H1 (cell line): ENCODE measurements around the gene RNF128. TPM values are rescaled to one million over a fixed set of nuclear protein-coding genes. Genes with fewer than 3 reads are reported as not detected.

Experiments
- CTCF ChIA-PET: fragments of 300-600 bp; sonication (Branson Sonifier 250); formaldehyde crosslinking; loops from one replicate; lab custom pipeline; 2021; ENCODE audit not compliant: partially characterized antibody; lab: Charles Lee
- POLR2A ChIA-PET: fragments of 300-600 bp; sonication (Branson Sonifier 250); formaldehyde crosslinking; loops from one replicate; lab custom pipeline; 2021; ENCODE audit warnings: inconsistent platforms; ENCODE audit not compliant: partially characterized antibody; lab: Charles Lee
- DNase-seq, 2 experiments: peaks; one replicate each; pipeline versions ENCODE4 v3.0.0 to v3.0.0-alpha.2; 2010 to 2022; ENCODE audit warnings: low spot score in 2 of 2, low read depth in 1 of 2, mixed read lengths in 1 of 2
- FAIRE-seq: peaks from 2 replicates; lab custom pipeline; 2011; peaks lifted over from hg19 to GRCh38; lab: Jason Lieb, UNC
- H2AFZ ChIP-seq: 2 replicates; pipeline ENCODE4 v1.8.1; 2012; ENCODE audit warnings: low read length, inconsistent platforms
- H2AK5ac ChIP-seq: 2 replicates; pipeline ENCODE4 v1.6.1; 2013; ENCODE audit warnings: low read depth, low read length
- H2BK120ac ChIP-seq: replicated peaks from 2 replicates; pipeline ENCODE3; 2013; ENCODE audit warnings: low read depth, low read length, inconsistent platforms
- H2BK12ac ChIP-seq: 2 replicates; pipeline ENCODE4 v1.6.1; 2013; ENCODE audit warnings: low read depth, low read length
- H2BK15ac ChIP-seq: 2 replicates; pipeline ENCODE4 v1.6.1; 2013; ENCODE audit warnings: low read length
- H2BK20ac ChIP-seq: 2 replicates; pipeline ENCODE4 v1.6.1; 2013; ENCODE audit warnings: low read length
- H2BK5ac ChIP-seq: 2 replicates; pipeline ENCODE4 v1.6.1; 2013; ENCODE audit warnings: low read depth, low read length
- H3K14ac ChIP-seq: 2 replicates; pipeline ENCODE4 v1.6.1; 2013; ENCODE audit warnings: inconsistent platforms; ENCODE audit not compliant: insufficient read length
- H3K18ac ChIP-seq: 2 replicates; pipeline ENCODE4 v1.6.1; 2013; ENCODE audit warnings: low read length; ENCODE audit errors: extremely low read depth
- H3K23ac ChIP-seq: 2 replicates; pipeline ENCODE4 v1.6.1; 2013; ENCODE audit warnings: inconsistent platforms; ENCODE audit not compliant: insufficient read length
- H3K23me2 ChIP-seq: 2 replicates; pipeline ENCODE4 v1.6.1; 2013; ENCODE audit warnings: low read depth, low read length
- H3K27ac ChIP-seq: 2 replicates; pipeline ENCODE4 v1.6.1; 2011; ENCODE audit warnings: low read depth, low read length, inconsistent platforms
- H3K27me3 ChIP-seq, 4 experiments: replicated peaks in 1 of 4; 1 replicate in 1 of 4; 2 replicates in 3 of 4; pipeline versions ENCODE4 v1.6.1 to v1.8.1; 2011 to 2013; ENCODE audit warnings: low read length in 3 of 4, mild to moderate bottlenecking in 3 of 4, inconsistent platforms in 2 of 4, mixed read lengths in 2 of 4, moderate library complexity in 1 of 4; ENCODE audit not compliant: control insufficient read depth in 3 of 4, insufficient read depth in 3 of 4; ENCODE audit errors: extremely low read depth in 1 of 4
- H3K36me3 ChIP-seq, 4 experiments: 2 replicates each; pipeline versions ENCODE4 v1.6.1 to v1.8.1; 2011 to 2013; ENCODE audit warnings: mild to moderate bottlenecking in 4 of 4, low read length in 3 of 4, moderate library complexity in 2 of 4, control low read depth in 1 of 4, inconsistent platforms in 1 of 4; ENCODE audit not compliant: insufficient read depth in 4 of 4, control insufficient read depth in 2 of 4
- H3K4ac ChIP-seq: replicated peaks from 2 replicates; pipeline ENCODE3; 2013; ENCODE audit warnings: low read length, low read depth, mixed read lengths, inconsistent platforms; ENCODE audit not compliant: insufficient read length
- H3K4me1 ChIP-seq, 4 experiments: replicated peaks in 1 of 4; 1 replicate in 1 of 4; 2 replicates in 3 of 4; pipeline versions ENCODE4 v1.6.1 to v1.8.1; 2011 to 2013; ENCODE audit warnings: low read length in 3 of 4, inconsistent platforms in 2 of 4, mixed read lengths in 1 of 4; ENCODE audit not compliant: insufficient read depth in 4 of 4, control insufficient read depth in 3 of 4
- H3K4me2 ChIP-seq, 2 experiments: 2 replicates each; pipeline versions ENCODE4 v1.6.1 to v1.8.1; 2011 to 2013; ENCODE audit warnings: low read depth in 2 of 2, low read length in 2 of 2, control low read depth in 1 of 2, inconsistent platforms in 1 of 2, mild to moderate bottlenecking in 1 of 2; ENCODE audit not compliant: insufficient read depth in 1 of 2
- H3K4me3 ChIP-seq, 4 experiments: fragments of 200-600, 300-600 bp in 1 of 4; sonication (generic), shearing (Covaris generic), sonication (Bioruptor Twin) in 1 of 4; 2 replicates each; pipeline versions ENCODE4 v1.5.1 to v1.8.1; 2011 to 2016; ENCODE audit warnings: low read length in 4 of 4, low read depth in 3 of 4, control low read depth in 2 of 4, inconsistent platforms in 2 of 4, mild to moderate bottlenecking in 2 of 4, mixed read lengths in 1 of 4, moderate library complexity in 1 of 4; ENCODE audit not compliant: insufficient read depth in 2 of 4; ENCODE audit errors: extremely low read depth in 1 of 4
- H3K56ac ChIP-seq: replicated peaks from 2 replicates; pipeline ENCODE3; 2013; ENCODE audit warnings: low read depth, mild to moderate bottlenecking, mixed read lengths, low read length, inconsistent platforms; ENCODE audit not compliant: insufficient read length
- H3K79me1 ChIP-seq: 2 replicates; pipeline ENCODE4 v1.6.1; 2013; ENCODE audit warnings: low read depth, low read length, control low read depth
- H3K79me2 ChIP-seq, 2 experiments: 2 replicates each; pipeline versions ENCODE4 v1.6.1 to v1.8.1; 2012 to 2013; ENCODE audit warnings: low read length in 2 of 2, mild to moderate bottlenecking in 2 of 2, inconsistent platforms in 1 of 2; ENCODE audit not compliant: insufficient read depth in 2 of 2, control insufficient read depth in 1 of 2
- H3K9ac ChIP-seq, 4 experiments: replicated peaks in 1 of 4; 1 replicate in 1 of 4; 2 replicates in 3 of 4; pipeline versions ENCODE4 v1.6.1 to v1.8.1; 2011 to 2013; ENCODE audit warnings: low read depth in 3 of 4, low read length in 3 of 4, control low read depth in 2 of 4, mild to moderate bottlenecking in 2 of 4, moderate library complexity in 2 of 4, inconsistent platforms in 1 of 4; ENCODE audit errors: extremely low read depth in 1 of 4
- H3K9me3 ChIP-seq, 2 experiments: 2 replicates each; pipeline versions ENCODE4 v1.6.1 to v1.8.1; 2012 to 2013; ENCODE audit warnings: mild to moderate bottlenecking in 2 of 2, moderate library complexity in 2 of 2, control low read depth in 1 of 2, inconsistent platforms in 1 of 2, low read depth in 1 of 2, low read length in 1 of 2, mixed read lengths in 1 of 2; ENCODE audit not compliant: insufficient read depth in 2 of 2
- H4K20me1 ChIP-seq, 2 experiments: replicated peaks in 1 of 2; 2 replicates each; pipeline versions ENCODE3 to v1.8.1; 2011 to 2013; ENCODE audit warnings: inconsistent platforms in 2 of 2, low read length in 2 of 2, mild to moderate bottlenecking in 1 of 2; ENCODE audit not compliant: insufficient read depth in 2 of 2, control insufficient read depth in 1 of 2
- H4K5ac ChIP-seq: 2 replicates; pipeline ENCODE4 v1.6.1; 2013; ENCODE audit warnings: low read length, low read depth, mixed read lengths, inconsistent platforms; ENCODE audit not compliant: insufficient read length
- H4K8ac ChIP-seq: 2 replicates; pipeline ENCODE4 v1.8.0; 2013; ENCODE audit warnings: mild to moderate bottlenecking, moderate library complexity, low read length, inconsistent platforms; ENCODE audit not compliant: insufficient read depth; ENCODE audit errors: extremely low read depth
- H4K91ac ChIP-seq: replicated peaks from 2 replicates; pipeline ENCODE3; 2013; ENCODE audit warnings: low read length, mixed read lengths, inconsistent platforms; ENCODE audit not compliant: insufficient read length
- BRCA1 ChIP-seq: IDR thresholded peaks from 2 replicates; pipeline ENCODE4 v1.6.1; 2012; ENCODE audit warnings: low read depth, low read length, improper control_type of control experiment
- CHD1 ChIP-seq: IDR thresholded peaks from 2 replicates; pipeline ENCODE4 v1.6.1; 2012; ENCODE audit warnings: low read depth, low read length, improper control_type of control experiment
- E2F6 ChIP-seq: IDR thresholded peaks from 2 replicates; pipeline ENCODE4 v1.6.1; 2012; ENCODE audit warnings: inconsistent platforms
- GTF2F1 ChIP-seq: IDR thresholded peaks from 2 replicates; pipeline ENCODE4 v1.6.1; 2012; ENCODE audit warnings: low read depth, low read length, improper control_type of control experiment, borderline replicate concordance
- TCF12 ChIP-seq: IDR thresholded peaks from 2 replicates; pipeline ENCODE4 v1.6.1; 2011; ENCODE audit warnings: low read depth, mild to moderate bottlenecking, low read length
- WGBS, 2 experiments: shearing (Covaris generic) in 1 of 2; methylation state at CpG; one replicate each; pipeline versions ENCODE4 v1.1.6 to v1.1.7; 2013 to 2015; ENCODE audit warnings: low lambda C conversion rate in 2 of 2, mixed read lengths in 2 of 2, inconsistent platforms in 1 of 2, low coverage in 1 of 2, missing lambda C conversion rate in 1 of 2; ENCODE audit not compliant: insufficient replicate concordance in 2 of 2, insufficient coverage in 1 of 2, insufficient read length in 1 of 2; ENCODE audit errors: extremely low coverage in 1 of 2, missing lambda C conversion rate in 1 of 2; 5-methylcytosine and 5-hydroxymethylcytosine counted together
- polyA plus RNA-seq, 7 experiments: library from polyadenylated mRNA; depleted of rRNA in 3 of 7; stranded (reverse) in 5 of 7; unstranded in 2 of 7; fragments of >200 nt in 5 of 7; fragments of 200-250 nt in 2 of 7; gene quantifications; 1 replicate in 5 of 7; 2 replicates in 1 of 7; 4 replicates in 1 of 7; pipeline versions ENCODE4 v1.2.1 to v1.2.3, GENCODE V29; 2011 to 2013; ENCODE audit warnings: missing spikeins in 2 of 7, mixed read lengths in 2 of 7
- total RNA-seq: library from RNA; stranded (reverse); fragmentation: NEBNext Ultra II Directional; extraction: Animal tissue kit (Norgen Biotek cat#: 25700); gene quantifications from 2 replicates; pipeline ENCODE4 v1.2.1, GENCODE V29; 2021

Gene RNF128
- total and polyA plus RNA-seq, 2 of the 8 experiments (the other 6 are each of a cell fraction or from before 2014, with no cell fraction given): 0.74 to 2.0 TPM

- H3K4me1 ChIP-seq: no peaks in the 10 kb centered on the region
- no peak overlapping the region for H4K5ac ChIP-seq
- H2BK15ac ChIP-seq: no peak overlapping the region
- H3K23me2 ChIP-seq: no peaks in the 10 kb centered on the region
- no peak overlapping the region for H2AFZ ChIP-seq
- no peaks in the 10 kb centered on the region for H3K79me1 ChIP-seq
- no peak overlapping the region for H3K18ac ChIP-seq
- H3K27me3 ChIP-seq: no peaks in the 10 kb centered on the region
- H4K8ac ChIP-seq: no peak overlapping the region
- WGBS, 2 experiments: 82% methylated on average over 2 of the region's 3 CpGs; no CpG with 5 or more reads in 1 of the 2 experiments
- CTCF ChIA-PET: no interaction called here
- no peak overlapping the region for H4K91ac ChIP-seq
- no peak overlapping the region for H3K4ac ChIP-seq
- H2AK5ac ChIP-seq: no peak overlapping the region
- TF ChIP-seq E2F6: no peak
- TF ChIP-seq GTF2F1: no peak
- no peak for TF ChIP-seq CHD1
- no peak for TF ChIP-seq BRCA1
- no peak for TF ChIP-seq TCF12
- no peak overlapping the region for H3K56ac ChIP-seq
- POLR2A ChIA-PET: no interaction called here
- FAIRE-seq (no peak), DNase-seq (no peak)
- no peak overlapping the region for H2BK12ac ChIP-seq
- H3K36me3 ChIP-seq: no peaks in the 10 kb centered on the region
- no peaks in the 10 kb centered on the region for H3K9me3 ChIP-seq
- no peak overlapping the region for H3K27ac ChIP-seq
- H3K79me2 ChIP-seq: no peaks in the 10 kb centered on the region
- no peak overlapping the region for H3K23ac ChIP-seq
- no peak overlapping the region for H3K14ac ChIP-seq
- no peak overlapping the region for H2BK5ac ChIP-seq
- H3K9ac ChIP-seq: no peak overlapping the region
- no peak overlapping the region for H2BK20ac ChIP-seq
- H4K20me1 ChIP-seq: no peaks in the 10 kb centered on the region
- H3K4me3 ChIP-seq: no peak overlapping the region
- H3K4me2 ChIP-seq: no peak overlapping the region
- H2BK120ac ChIP-seq: no peak overlapping the region
These were observed 18.6 kb upstream of the RNF128 start for GRCh38 chrX:106707771-106708454.
